8988T (cell line): ENCODE data around the gene OR2D3.
"Not testable (repeated sequence)": the region's sequence is repeated elsewhere in the genome, so short reads cannot be mapped to it uniquely, and the experiment has no call there.

ENCODE experiments used
- DNase-seq: peaks from one replicate; pipeline ENCODE4 v3.0.0; 2011

The OR2D3 gene

GRCh38 chr11:6931146-6931713 lies 10.4 kb downstream of the OR2D3 start:
- DNase-seq = no peak

- DNase-seq = no peak
Measured at GRCh38 chr11:6932145-6932544, 11.3 kb downstream of the OR2D3 start.

- DNase-seq = no peak
Measured at GRCh38 chr11:6941970-6942369, 21.2 kb downstream of the OR2D3 start.

GRCh38 chr11:6943131-6943530 lies 22.3 kb downstream of the OR2D3 start:
- no peak for DNase-seq

DNA sequence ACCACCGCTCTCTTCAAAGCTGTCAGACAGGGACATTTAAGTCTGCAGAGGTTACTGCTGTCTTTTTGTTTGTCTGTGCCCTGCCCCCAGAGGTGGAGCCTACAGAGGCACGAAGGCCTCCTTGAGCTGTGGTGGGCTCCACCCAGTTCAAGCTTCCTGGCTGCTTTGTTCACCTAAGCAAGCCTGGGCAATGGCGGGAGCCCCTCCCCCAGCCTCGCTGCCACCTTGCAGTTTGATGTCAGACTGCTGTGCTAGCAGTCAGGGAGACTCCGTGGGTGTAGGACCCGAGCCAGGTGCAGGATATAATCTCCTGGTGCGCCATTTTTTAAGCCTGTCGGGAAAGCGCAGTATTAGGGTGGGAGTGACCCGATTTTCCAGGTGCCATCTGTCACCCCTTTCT lies 33.4 kb downstream of the OR2D3 start:
- DNase-seq = not testable (repeated sequence)

DNA sequence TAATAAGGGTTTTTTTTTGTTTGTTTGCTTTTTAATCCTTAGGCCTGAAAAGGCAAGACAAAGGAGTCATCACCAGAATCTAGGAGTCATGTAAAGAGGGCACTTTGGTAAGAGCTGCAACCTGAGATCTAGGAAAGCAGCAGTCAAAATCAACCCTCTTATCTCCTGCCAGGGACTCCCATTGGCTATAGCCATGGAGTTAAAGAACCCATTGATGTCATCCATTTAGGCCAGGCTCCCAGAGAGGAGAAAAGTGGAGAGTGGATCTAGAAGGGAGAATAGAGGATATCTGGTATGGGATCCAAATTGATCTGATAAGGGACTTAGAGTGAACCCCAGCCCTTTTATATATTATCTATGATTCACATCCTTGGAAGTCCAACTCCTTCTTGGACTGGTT lies 41.3 kb downstream of the OR2D3 start:
- no peak for DNase-seq

GRCh38 chr11:6962673-6963072 lies 41.9 kb downstream of the OR2D3 start:
- no peak for DNase-seq

GRCh38 chr11:6968816-6969215 lies 48.0 kb downstream of the OR2D3 start:
- DNase-seq = no peak

DNA sequence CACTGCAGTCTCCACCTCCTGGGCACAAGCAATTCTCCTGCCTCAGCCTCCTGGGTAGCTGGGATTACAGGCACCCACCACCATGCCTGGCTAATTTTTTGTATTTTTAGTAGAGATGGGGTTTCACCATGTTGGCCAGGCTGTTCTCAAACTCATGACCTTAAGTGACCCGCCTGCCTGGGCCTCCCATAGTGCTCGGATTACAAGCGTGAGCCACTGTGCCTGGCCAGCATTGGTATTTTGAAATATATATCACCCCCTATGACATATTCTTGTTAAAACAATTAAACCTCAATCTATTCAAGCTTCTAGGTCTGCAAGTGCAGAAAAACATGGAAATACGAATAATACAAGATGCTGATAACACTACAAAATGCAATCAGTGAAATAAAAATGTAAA lies 49.1 kb downstream of the OR2D3 start:
- not testable (repeated sequence) for DNase-seq
